HG03159 (cell line): ENCODE results near the gene VPS8.

Experiments used
- ATAC-seq: cut with Tn5 transposase; IDR thresholded peaks from one replicate; pipeline ENCODE4 v1.9.1; 2021; ENCODE audit warnings: mild to moderate bottlenecking, moderate library complexity; ENCODE audit not compliant: unreplicated experiment

VPS8 gene

DNA sequence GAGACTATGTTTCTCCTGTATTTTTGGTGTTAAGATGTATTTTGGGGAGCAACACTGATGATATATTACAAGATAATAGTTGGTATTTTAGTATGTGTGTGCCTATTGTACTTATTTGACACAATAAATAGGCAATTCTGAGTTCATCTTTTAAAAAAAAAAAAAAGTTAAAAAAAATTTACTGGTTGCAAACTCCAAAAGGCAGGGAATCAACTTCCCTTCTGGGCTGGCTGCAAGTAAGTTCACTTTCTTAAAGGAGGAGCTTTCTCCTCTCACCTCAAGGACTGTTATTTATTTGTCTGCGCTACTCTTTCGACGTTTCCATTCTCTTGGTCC is 335 bp upstream of the VPS8 start:
- no peak for ATAC-seq

DNA sequence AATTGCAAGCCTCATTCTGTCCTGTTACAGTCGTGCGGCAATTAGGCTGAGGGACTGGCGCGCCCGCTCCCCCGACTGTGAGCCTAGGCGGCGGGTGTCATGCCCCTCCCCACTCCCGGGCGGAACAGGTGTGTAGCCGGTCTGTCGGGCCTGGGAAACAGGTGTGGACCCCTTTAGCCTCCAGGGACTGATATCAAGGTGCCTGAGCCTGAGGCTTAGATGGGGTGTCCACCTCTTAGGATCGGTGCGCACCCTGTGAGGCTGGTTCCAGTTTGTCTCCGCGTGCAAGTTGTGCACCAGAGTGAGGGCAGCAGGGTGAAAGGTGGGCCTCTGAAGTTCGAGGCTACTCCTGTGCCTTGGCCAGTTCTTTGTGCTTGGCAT is 686 bp downstream of the VPS8 start:
- ATAC-seq = no peak

DNA sequence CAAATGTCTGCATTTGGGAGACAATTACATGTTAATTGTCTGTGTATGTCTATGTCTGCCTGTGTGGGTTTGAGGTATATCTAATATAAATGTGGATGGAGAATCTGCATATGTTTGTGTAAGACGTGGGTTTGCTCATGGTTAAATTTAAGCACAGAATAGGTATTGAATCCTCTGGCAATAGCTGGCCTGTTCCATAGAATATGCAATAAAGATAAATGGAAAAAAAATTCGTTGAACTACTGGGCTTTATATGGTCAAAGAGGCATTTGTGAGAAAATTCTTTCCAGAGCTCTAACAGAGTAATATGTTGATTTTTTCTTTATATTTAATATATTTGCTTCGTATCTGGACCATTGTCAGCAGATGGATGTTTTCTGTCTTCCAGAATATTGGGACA is 1.4 kb downstream of the VPS8 start:
- ATAC-seq = no peak

DNA sequence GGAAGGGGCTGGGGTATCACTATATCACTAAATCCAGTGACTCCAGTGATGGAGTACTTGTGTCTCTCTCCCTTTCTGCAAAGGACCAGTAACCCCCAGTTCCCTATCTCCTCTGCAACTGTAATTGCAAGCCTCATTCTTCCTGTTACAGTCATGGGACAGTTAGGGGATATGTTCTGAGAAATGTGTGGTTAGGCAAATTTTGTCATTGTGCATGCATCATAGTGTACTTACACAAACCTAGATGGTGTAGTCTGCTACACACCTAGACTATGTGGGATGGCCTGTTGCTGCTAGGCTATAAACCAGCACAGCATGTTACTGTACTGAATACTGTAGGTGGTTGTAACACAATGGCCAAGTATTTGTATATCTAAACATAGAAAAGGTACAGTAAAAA is 2.2 kb downstream of the VPS8 start:
- ATAC-seq = no peak

DNA sequence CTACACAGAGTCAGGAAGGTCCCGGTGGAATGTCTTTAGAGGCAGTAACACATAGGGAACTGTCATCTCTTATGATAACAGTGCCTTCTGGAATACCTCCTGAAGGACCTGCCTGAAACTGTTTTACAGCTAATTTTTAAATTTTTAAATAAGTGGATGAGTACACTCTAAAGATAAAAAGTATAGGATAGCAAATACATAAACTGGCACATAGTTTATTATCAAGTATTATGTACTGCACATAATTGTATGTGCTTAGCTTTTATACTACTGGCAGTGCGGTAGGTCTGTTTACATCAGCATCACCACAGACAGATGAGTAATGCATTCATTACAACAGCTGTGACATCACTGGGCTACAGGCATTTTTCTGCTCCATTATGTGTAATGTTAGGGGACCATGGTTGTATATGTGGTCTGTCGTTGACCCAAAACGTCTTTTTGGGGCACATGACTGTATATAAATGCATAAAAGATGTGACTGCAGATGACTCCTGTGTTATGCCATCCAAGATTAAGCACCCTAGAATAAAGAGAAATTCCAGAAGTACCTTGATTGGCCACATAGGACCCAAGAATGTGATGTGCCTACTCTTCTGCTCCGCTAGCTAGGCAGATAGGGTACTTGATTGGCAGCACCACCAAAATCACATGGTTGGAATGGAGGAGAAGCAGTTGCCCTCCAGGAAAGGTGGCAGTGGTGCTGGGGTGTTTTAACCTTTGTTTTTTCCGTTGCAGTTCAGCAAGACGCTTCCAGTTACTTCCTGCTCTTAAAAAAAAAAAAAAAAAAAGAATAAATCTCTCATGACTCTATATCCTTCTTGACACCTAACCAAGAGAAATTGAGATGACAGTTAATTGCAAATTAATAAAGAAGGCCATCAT is 3.3 kb downstream of the VPS8 start:
- no peak for ATAC-seq

GRCh38 chr3:184816614-184817013 is 4.6 kb downstream of the VPS8 start:
- ATAC-seq = no peak

DNA sequence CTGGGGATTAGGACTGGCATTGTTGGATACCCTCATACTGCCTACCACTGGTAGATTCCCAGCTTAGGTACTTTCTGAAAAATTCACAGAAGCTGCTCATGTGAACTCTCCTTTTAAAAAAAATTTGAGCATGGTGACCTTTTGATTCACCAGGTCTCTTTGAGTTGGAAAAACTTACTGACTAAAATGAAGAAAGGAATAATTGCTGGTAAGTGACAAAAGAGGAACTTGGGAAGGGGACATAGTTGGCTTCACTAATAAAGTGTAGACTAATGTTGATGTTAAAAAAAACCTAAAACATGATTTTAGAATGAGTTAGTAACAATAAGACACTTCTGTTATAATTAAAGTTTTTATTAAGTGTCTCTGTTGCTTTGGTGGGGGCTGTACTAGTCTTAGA is 8.6 kb downstream of the VPS8 start:
- ATAC-seq = no peak

DNA sequence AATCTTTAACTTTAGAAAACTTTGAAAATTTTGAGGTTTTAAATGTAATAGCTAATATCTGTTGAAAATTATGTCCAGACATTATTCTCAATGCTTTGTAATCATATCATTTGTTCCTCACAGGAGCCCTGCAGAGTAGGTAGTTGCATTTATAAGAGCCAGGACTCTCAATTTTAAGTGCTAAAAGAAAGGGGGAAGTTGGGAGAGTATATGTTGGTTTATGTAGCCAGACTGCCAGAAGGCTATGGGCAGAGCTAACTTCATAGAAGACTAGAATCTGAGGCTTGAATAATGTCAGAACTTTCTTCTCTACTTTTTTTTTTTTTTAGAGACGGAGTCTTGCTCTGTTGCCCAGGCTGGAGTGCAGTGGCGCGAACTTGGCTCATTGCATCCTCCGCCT is 9.1 kb downstream of the VPS8 start:
- no peak for ATAC-seq

- no peak for ATAC-seq
Measured at GRCh38 chr3:184822081-184822480, 10.1 kb downstream of the VPS8 start.

- no peak for ATAC-seq
Measured at GRCh38 chr3:184822654-184823053, 10.7 kb downstream of the VPS8 start.

DNA sequence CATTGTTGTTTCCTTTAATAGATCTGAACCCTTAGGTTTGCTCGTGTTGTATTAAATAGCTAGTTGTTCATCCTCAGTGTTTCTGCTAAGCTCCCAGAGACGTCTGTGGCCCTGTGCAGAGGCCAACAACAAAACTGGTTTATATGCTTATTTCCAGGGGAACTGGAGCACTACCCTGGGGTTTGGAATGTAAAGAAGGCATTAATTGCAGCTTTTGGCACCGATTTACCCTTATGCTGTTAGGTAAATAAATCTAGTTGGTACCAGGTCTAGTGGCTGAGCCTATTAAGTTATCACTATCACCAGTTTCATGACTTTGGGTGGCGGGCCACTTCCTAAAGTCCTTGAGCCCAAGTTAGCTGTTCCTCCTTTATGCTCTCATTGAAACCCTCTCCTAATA is 12.0 kb downstream of the VPS8 start:
- no peak for ATAC-seq

GRCh38 chr3:184825121-184825820 is 13.3 kb downstream of the VPS8 start:
- ATAC-seq = no peak

GRCh38 chr3:184827572-184827971 is 15.6 kb downstream of the VPS8 start:
- no peak for ATAC-seq

GRCh38 chr3:184832044-184832443 is 20.1 kb downstream of the VPS8 start:
- ATAC-seq = no peak

DNA sequence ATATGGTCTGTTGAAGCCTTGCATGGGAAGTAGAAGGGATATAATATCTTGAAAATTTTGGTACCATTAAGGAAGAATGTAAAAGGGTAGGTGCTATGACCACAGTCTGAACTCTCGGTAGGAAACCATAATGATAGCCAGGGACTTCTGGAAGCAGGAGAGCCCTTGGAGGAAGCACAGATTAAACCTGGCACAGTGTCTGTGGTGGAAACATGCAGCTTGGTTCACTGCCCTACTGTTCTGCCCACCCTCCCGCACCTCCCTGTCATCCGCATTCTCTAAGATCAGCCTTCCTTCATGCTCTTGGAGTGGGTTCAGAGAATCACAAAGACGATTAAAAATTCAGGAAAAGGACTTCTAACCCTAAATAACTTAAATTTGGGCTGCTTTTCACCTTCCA is 20.9 kb downstream of the VPS8 start:
- no peak for ATAC-seq

DNA sequence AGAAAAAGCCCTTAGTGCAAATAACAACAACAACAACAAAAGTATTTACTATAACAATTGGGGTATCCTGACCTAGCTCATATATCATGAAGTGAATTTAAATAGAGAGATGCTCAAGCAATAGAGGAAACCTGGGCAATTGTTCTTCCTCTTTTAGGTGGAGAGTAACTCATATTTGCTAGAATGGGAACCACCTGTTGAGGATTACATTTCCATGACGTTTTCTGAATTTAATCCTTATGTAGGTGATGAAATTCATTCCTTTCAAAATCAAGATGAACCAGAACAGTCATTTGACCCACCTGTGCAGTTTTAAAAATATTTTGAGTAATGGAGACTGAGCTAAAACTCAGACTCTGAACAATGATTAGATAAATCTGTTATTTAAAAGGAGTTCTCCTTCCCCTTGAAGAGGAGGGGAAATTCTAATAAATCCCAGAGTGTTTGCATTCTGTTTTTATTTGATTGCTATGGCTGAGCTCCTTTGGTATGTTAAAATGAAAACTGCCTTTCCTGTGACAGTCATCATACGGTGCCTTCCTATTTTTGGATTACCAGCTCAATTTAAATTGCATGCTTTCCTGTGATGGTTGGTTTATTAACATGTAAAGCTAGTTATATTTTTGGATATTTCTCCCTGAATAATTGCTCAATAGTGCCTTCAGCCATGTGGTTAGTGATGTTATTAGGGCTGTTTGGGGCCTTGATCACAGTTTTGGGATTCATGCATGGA is 24.3 kb downstream of the VPS8 start:
- ATAC-seq = no peak

- ATAC-seq = no peak
Measured at GRCh38 chr3:184842433-184842832, 30.5 kb downstream of the VPS8 start.

DNA sequence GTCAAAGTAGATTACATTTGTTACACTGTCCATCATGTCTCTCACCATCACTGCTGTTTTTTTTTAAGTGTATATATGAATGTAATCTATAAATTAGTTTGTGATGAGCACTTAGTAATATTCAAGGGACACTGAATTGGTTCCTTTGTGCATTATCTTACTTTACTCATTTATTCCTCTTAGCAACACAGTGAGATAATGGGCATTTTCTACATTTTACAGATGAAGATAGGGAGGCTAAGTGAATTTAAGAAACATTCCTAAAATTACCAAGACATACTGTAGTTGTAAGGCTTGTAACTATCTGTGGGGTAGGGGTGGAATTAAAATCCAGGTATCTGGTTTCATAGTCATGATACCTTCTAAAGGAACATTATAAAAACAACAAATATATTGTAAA is 33.9 kb downstream of the VPS8 start:
- ATAC-seq = no peak

- ATAC-seq = no peak
Measured at GRCh38 chr3:184846496-184846895, 34.5 kb downstream of the VPS8 start.

- no peak for ATAC-seq
Measured at GRCh38 chr3:184848934-184849333, 37.0 kb downstream of the VPS8 start.

GRCh38 chr3:184850201-184850600 is 38.2 kb downstream of the VPS8 start:
- no peak for ATAC-seq

DNA sequence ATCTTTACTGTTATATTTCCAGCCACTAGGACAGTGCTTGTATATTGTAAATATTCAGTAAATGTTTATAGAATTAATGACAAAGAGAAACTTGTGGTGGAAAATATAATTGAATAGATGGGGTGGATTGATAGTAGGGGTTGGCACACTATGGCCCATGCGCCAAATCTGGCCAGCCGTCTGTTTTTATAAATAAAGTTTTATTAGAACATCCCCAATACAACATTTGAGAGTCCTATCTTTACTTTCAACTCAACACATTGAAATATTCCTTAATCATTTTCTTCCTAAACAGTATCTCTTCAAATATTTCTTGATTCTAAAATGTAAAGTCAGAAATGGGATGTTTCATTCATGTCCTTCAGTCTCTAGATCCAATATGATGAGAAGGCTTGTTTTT is 45.1 kb downstream of the VPS8 start:
- ATAC-seq = no peak
